Activated gamma-delta T cell treated with anti-CD3 and anti-CD28 coated beads, Interleukin-2, amount 50 U/mL, for 16 hours (primary cell): ENCODE data around the gene MRPL28.
"Not testable (repeated sequence)": the region's sequence is repeated elsewhere in the genome, so short reads cannot be mapped to it uniquely, and the experiment has no call there.

Source experiments
- DNase-seq: peaks from one replicate; pipeline ENCODE4 v3.0.0-alpha.2; 2020; ENCODE audit warnings: low read depth

The MRPL28 gene

DNA sequence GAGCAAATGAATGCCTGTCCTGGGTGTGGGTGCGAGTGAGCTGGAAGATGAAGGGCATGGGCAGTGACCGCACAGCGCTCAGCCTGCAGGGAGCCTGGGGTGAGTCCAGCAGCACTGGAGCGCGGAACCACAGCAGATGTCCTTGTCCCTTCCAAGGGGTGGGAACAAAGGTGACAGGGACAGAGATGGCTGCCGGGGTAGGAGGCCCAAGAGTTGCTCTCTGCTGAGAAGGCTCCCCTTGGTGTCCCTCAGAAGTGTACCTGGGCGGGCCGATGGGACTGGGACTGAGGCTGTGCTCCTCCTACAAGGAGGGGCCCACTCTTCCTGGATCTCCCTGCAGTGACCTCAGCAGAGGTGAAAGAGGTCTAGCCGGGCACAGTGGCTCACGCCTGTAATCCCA lies 19.0 kb upstream of the MRPL28 start:
- no peak for DNase-seq

DNA sequence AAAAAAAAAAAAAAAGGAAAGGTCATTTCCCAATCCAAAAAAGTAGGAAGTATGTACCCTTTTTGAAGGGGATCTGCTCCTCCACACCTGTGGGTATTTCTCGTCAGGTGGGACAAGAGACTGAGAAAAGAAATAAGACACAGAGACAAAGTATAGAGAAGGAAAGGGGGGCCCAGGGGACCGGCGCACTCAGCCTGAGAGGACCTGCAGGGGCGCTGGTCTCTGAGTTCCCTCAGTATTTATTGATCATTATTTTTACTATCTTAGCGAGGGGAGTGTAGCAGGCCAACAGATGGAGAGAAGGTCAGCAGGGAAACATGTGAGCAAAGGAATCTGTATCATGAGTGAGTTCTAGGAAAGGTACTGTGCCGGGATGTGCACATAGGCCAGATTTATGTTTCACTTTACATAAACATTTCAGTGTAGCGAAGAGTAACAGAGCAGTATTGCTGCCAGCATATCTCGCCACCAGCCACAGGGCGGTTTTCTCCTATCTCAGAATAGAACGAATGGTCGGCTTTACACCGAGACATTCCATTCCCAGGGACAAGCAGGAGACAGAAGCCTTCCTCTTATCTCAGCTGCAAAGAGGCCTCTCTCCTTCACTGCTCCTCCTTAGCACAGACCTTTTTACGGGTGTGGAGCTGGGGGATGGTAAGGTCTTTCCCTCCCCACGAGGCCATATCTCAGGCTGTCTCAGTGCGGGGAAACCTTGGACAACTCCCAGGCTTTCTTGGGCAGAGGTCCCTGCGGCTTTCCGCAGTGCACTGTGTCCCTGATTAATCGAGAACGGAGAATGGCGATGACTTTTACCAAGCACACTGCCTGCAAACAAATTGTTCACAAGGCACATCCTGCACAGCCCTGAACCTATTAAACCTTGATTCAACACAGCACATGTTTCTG lies 17.7 kb upstream of the MRPL28 start:
- DNase-seq, result not testable (repeated sequence)

DNA sequence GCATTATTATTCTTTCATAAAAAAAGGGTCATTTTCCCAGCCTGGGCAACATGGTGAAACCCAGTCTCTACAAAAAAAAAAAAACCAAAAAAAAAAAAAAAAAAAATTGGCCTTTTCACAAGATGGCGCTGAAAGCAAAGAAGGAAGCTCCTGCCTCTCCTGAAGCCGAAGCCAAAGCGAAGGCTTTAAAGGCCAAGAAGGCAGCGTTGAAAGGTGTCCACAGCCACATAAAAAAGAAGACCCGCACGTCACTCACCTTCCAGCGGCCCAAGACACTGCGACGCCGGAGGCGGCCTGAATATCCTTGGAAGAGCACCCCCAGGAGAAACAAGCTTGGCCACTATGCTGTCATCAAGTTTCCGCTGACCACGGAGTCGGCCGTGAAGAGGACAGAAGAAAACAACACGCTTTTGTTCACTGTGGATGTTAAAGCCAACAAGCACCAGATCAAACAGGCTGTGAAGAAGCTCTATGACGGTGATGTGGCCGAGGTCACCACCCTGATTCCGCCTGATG lies 16.4 kb upstream of the MRPL28 start:
- no peak for DNase-seq

DNA sequence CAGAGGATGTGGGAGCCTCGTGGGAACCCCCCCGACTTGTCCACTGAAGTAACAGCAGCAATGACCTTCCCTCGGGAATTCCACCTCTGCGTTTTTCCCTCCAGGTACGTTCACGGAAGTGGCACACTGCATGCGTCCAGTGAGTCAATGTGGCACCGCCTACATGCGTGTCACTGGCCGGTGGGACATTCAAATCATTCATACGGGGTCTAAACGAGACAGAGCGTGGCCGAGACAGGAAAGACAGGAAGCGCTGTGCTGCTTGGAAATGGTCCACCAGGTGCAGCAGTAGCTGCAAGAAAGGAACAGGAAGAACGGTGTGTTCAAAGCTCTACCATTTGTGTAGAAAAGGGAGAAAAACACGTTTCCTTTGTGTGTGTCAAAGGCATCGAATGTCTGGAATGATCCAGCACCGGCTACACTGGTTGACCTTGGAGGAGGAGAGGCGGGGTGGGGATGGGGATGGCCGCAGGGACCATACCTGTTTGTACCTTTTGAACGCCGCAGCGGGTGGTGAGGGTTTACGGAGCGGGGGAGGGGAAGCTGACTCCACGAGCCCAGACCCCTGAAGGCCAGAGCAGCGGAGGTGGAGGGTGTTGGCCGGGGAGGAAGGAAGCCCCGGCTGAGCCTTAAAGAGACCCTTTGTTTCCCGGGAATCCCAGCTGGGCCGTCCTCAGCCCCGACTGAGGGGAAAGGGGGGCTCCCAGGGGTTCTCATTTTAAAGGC lies 13.2 kb upstream of the MRPL28 start:
- DNase-seq, result no peak

DNA sequence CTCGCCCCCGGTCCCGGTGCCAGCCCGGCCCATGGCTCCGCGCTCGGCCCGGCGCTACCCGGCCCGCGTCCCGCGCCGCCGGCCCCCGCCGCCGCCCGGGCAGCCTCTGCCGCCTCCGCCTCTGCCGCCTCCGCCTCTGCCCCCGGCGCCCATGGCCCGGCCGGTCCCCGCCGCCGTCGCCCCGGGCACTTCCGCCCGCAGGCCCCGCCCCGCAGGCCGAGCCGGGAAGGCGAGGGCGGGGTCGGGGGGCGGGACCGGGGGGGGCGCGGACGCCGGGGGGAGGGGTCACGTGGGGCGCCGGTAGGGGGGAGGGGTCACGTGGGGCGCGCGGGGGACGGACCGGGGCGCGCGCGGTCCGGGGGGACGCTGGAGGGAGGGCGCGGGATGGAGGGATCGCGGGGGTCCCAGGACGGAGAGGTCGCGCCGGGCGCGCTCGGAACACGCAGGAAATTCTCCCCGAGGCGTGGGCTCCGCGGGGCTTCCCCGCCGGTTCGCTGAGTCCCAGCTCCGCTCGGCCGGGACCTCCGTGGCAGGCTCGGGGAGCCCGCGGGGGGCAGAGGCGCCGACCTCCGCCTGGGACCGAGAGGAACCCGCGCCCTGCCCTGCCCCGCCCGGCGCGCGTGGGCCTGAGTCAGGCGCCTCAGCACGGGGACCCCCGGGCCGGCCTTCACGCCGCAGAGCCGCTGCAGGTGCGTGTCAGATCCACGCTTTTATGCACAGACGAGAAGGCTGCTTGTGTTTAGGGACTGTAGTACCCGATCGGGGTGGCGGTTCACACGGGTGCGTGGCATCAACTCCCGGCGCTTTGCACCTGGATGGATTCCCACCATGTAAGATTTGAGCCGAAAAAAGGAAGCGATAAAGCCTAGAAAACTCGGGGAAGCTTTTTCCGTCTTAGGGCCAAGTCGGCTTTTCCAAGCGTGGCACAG lies 11.7 kb upstream of the MRPL28 start, which contains the start of gene PGAP6:
Gene PGAP6 (minus strand): TSS at position 190 of the 929 bp plus-strand sequence. CDS start 157 bp downstream, at position 33.
- peak; percentile 41 for DNase-seq

DNA sequence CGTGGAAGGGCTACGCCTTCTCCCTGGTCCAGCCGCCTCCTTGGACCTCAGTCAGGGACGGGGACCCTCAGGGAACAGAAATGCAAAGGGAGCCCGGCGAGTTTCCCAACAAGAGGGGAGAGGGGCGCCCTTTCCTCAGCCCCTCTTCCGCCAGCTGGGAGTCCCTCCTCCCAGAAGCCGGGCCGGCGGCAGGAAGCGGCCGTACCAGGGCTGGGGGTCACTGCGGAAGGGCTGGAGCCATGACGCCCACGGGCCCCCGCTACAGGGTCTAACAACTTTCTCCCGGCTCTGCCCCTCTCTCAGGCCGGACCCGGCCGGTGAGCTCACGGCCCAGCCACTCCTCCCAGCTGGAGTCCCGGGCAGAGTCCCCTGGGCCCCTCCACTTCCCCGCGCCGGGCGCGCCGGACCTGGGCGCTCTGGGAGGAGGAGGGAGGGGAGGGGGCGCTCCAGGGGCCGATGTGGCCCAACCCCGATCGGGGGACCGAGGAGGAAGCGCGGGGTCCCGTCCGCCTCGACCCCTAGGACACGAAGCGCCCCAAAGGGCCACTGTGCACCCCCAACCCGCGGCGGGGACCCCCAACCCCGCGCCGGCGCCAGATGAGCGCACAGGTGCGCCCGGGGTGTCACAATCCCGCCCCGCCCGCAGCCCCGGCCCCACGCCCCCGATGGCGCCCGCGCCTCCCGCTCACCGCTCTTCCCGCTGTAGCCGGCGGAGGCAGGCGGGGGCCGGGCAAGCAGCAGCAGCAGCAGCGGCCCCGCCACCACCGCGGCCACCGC lies 10.9 kb upstream of the MRPL28 start:
- no peak for DNase-seq

DNA sequence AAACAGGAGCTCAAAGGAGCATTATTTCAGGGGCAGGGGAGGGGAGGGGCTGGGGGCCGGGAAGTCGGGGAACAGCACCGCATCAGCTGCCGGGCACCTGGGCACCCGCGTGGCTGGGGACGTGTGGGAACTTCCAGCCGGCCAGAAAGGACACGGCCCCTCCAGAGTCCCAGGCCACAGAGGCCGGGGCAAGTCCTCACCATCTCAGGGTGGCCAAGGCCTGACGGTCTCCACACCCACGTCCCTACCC lies 10.3 kb upstream of the MRPL28 start:
- DNase-seq, result no peak

DNA sequence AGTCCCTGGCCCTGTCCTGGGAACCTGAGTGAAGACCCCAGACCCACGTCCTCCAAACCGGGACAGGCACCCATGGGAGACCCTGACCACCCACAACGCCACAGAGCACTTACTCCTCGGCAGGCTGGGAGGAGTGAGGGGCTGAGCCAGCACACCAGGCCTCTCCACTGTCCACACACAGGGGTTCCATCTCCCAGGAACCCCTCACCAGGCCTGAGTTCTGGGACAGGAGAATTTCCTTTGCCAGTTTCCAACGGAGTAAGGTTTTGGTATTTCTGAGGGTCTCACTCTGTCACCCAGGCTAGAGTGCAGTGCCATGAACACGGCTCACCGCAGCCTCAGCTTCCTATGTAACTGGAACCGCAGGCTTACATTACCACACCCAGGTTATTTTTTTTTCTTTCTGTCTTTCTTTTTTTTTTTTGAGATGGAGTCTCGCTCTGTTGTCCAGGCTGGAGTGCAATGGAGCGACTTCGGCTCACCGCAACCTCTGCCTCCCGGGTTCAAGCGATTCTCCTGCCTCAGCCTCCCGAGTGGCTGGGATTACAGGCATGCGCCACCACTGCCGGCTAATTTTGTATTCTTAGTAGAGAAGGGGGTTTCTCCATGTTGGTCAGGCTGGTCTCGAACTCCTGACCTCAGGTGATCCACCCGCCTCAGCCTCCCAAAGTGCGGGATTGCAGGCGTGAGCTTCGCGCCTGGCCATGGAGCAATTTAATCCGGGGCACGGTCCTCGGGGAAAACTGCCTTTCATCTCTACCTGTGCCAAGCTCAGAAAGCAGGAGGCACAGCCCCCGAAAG lies 9.8 kb upstream of the MRPL28 start:
- DNase-seq, result no peak

DNA sequence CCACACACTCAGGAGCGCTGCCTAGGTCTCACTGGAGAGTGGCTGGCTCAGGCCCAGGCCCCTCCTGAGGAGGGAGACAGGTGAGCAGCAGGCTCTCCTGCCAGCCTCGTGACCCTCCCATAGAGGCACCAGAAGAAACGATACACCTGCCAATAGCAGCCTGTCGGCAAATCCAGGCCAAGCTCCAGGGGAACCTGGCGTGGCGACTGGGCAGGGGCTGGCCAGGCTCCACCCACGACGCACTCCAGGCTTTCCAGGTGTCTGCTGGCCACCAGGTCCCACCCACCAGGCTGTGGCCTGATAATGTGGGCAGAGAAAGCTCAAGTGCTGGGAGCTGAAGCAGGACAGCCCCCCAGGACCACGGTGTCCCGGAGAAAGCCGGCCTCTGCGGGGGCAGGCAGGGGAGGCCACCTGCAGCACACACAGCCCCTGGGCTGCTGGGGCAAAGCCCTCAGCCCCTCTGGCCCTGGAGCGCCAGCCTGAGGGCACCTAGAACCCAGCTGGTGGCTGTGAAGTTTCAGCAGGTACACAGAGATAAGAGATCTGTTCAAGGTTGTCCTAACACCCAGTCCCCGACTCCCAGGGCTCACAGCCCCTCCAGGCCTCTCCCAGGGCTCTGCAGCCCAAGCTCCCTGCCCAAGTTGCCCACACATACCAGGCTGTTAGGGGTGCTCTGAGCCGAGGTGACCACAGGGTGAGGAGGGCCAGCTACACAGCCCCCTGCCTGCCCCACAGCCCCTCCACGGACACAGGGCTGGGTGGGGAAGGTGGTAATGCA lies 9.0 kb upstream of the MRPL28 start:
- no peak for DNase-seq

DNA sequence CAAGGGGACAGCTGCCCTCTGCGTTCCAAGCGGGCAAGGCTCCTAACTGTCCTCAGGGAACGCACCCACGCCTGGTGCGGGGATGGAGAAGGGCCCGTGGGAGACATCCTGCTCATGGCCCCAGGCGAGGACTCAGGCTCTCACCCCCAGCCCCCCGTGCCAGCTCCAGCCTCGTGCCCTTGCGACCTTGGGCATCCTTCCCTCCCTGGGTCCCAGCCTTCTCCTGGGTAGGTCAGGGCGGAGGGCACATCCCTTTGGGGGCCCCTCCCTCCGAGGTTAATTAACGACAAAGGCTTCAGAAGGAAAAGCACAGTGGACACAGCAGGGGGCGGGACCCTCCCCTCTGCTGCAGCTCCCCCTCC lies 8.5 kb upstream of the MRPL28 start:
- no peak for DNase-seq

DNA sequence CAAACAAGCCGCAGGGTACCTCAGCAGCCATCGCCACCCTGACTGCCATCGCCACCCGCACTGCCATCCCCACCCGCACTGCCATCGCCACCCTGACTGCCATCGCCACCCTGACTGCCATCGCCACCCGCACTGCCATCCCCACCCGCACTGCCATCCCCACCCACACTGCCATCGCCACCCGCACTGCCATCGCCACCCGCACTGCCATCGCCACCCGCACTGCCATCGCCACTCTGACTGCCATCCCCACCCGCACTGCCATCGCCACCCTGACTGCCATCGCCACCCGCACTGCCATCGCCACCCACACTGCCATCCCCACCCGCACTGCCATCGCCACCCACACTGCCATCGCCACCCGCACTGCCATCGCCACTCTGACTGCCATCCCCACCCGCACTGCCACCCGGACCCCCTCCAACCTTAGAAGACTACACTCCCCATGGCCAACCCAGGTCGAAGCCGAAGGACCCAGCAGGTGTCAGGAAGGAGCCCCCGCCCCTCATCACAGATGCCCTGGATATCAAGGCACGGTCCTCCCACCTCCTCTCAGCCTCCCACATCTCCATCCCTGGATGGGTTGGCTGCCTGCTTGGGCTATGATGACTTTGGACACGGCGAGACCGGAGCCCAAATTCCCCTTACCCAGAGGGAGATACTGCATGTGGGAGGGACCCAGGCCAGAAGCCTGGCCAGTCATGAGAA lies 7.9 kb upstream of the MRPL28 start:
- not testable (repeated sequence) for DNase-seq

DNA sequence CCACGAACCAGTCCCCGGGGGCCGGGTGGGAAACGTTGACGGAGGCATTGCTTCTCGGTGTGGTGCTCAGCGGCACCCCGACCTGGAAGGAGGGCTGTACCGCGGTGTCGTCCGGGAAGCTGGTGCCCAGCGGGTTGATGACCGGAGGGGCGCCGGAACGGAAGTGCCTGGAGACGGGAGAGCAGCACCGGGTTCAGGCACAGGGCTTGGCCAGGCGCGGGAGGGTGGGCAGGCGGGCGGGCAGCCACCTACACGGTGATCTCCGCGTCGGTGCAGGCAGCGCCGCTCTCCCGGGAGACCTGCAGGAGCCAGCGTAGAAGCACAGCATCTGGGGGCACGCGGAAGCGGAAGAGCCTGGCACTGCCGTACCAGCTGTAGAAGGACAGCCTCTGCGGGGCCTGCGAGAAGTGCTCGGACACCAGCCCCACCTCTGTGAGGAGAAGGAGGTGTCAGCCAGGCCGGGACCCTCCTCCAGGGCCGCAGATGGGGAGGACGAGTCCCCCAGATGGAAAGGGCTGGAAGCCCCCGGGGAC lies 7.1 kb upstream of the MRPL28 start:
- DNase-seq, result no peak

DNA sequence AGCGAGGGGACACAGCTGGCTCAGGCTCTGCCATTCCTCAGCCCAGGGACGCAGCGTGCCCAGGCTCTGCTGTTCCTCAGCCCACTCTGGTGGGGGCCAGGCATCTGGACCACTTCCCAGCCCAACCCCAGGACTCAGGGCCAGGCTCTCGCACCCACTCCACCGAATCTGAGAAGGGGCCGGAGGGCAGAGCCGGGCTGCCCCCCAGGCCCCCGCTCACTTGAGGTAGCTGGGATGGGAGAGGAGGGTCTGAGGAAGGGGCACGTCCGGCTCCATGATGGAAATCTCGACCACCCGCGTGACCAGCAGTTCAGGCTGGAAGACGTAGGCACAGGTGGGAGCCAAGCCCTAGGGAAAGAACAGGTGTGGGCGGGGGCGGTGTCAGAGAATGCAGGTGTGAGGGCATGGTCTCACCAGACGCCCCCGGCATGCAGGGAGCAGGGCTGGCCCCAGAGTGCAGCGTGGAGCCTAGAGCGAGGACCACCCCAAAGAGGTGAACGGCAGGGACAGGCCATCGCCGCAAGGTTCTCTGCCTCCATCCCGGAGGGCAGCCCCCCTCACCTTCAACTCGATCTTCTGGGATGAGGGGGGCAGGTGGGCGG lies 6.6 kb upstream of the MRPL28 start:
- DNase-seq, result no peak

DNA sequence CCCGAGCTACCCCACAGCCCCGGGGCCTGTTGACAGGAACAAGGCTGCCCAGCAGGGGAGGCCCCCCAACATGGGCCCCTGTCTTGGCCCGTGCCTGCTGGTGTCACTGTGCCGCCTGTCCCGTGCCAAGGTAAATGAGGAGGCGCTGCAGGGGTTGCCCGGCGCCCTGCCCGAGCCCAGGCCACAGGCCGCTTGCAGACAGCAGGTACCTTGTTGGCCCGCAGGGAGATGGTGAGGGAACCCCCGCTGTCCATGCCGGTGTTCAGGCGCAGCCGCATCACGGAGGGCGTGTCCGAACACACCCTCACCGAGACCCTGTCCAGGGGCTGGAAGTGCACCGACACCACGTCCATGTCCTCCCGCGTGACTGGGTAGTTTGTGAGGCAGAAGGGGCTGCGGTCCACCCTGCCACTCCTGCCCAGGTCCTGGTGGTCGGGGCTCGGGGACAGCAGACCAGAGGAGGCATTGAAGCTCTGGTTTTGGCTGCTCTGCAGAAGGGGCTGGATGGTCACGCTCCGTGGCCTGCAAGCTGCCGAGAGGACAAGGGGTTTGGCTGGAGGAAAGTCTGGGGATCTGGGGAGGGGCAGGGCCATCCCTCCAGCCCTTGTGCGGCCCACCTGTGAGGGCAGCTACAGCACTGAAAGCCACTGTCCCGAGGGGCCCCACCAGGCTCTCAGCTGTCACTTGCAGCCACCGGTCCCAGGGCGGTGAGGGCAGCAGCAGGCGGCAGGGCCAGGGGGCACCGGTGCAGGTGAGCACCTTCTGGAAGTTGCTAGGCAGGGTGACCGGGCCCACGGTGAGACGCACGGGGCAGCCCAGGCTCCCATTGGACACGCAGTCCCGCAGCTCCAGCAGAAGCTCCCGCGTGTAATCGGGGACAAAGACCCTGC lies 5.8 kb upstream of the MRPL28 start:
- no peak for DNase-seq

DNA sequence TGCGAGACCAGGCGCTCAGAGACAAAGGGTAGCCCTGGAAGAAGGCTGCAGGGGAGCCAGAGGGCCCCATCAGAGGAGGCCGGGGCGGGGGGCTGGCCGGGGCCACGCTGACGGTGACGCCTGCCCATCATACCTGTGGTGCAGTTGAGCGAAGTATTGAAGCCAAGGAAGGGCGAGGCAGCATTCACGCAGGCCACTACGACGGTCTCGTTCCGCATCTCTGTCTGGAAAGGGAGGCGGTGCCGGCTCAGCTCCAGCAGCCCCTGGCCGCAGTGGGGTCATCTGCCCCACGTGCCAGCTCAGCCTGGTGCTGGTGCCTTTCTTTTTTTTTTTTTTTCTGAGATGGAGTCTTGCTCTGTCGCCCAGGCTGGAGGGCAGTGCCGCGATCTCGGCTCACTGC lies 4.9 kb upstream of the MRPL28 start:
- DNase-seq, result no peak

DNA sequence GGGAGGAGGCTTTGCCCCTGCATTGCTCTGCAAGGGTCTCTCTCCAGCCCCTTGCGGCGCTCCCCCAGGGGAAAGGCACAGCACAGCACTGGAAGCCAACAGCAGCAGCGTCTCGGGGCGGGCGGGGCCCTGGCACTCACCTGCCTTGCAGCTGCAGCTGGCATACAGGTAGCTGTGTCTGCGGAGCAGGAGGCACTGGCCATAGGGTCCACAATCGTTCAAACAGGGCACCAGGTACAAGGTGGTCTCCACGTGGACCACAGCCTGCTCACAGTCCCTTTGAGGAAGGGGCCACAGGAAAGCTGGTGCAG lies 4.2 kb upstream of the MRPL28 start:
- DNase-seq, result no peak

DNA sequence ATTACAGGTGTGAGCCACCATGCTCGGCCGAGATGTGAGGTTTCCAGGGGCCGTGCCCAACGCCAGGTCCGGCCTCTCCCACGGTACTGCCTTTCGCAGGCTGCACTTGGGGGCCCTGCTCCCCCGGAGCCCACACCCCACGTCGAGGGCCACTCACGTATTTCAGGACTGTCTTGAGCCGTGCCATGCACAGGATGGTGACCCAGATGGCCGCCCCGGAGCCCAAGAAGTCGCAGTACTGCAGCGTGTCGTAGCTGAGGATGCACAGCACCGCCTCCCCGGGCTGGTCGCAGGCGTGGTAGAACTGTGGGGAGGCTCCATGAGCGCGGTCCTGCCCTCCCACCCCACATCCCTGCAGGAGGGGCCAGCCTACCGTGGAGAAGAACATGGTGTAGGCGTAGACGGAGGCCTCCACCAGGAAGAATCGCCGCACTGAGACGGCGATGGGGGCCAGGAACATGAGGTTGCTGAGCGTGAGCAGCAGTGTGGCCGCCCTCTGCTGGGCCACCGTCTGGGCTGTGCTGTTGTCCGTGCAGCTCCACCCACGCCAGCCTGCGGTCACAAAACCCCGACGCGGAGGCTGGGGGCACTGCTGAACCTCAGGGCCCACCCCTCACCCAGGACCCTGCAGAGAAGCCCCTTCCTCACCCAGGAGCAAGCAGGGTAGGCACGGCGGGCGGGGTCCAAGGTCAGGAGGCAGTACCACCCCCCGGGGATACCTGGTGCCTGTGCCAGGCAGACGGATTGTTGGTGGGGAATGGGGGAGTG lies 3.7 kb upstream of the MRPL28 start:
- no peak for DNase-seq
